GM11168 (cell line): ENCODE data around the gene SPACA6.

ENCODE experiments used
- in situ Hi-C: fragments of 300-500 bp; cut with MboI; formaldehyde crosslinking; loops from one replicate; pipeline ENCODE4 v1.12.0; 2022; ENCODE audit warnings: low sequenced_read_pairs; ENCODE audit not compliant: unreplicated experiment

Gene SPACA6

DNA sequence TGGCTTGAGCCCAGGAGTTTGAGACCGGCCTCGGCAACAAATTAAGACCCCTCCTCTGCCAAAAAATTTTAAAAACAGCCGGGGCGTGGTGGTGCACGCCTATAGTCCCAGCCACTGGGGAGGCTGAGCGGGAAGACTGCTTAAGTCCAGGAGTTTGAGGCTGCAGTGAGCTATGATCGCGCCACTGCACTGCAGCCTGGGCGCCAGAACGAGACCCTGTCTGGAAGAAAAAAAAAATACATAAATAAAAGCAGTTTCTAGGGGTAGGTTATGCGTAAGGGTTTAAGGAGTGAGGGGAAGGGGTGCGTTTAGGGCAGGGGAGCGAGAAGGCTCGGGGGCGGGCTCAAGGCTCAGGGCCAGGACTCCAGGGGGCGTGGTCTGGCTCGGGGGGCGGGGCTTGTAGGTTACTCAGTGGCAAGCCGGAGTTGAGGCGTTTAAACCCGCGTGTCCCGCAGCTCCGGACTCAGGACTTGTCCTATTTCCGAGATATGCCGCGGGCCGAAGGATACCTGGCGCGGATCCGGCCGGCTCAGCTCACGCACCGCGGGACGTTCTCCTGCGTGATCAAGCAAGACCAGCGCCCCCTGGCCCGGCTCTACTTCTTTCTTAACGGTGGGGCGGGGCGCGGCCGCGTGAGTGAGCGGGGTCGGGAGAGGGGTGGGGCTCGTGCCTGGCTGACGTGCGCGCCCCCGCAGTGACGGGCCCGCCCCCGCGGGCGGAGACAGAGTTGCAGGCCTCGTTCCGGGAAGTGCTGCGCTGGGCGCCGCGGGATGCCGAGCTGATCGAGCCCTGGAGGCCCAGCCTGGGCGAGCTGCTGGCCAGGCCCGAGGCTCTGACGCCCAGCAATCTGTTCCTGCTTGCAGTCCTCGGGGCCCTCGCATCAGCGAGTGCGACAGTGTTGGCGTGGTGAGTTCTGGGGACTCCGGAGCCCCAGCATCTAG lies 10.7 kb downstream of the SPACA6 start:
- in situ Hi-C loops: no loop called here

DNA sequence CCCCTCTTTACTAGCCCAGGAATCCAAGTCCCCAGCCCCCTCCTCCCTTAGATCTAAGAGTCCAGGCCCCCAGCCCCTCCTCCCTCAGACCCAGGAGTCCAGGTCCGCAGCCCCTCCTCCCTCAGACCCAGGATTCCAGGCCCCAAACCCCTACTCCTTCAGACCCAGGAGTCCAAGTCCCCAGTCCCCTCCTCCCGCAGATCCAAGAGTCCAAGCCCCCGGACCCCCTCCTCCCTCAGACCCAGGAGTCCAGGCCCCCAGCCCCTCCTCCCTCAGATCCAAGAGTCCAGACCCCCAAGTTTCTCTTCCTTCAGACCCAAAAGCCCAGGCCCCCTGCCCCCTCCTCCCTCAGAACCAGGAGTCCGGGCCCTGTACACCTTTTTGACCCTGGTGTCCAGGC lies 11.5 kb downstream of the SPACA6 start:
- in situ Hi-C loops: no loop called here

GRCh38 chr19:51706296-51706695 lies 13.2 kb downstream of the SPACA6 start:
- in situ Hi-C loops: no loop called here

GRCh38 chr19:51706885-51707284 lies 13.8 kb downstream of the SPACA6 start:
- in situ Hi-C loops: no loop called here

DNA sequence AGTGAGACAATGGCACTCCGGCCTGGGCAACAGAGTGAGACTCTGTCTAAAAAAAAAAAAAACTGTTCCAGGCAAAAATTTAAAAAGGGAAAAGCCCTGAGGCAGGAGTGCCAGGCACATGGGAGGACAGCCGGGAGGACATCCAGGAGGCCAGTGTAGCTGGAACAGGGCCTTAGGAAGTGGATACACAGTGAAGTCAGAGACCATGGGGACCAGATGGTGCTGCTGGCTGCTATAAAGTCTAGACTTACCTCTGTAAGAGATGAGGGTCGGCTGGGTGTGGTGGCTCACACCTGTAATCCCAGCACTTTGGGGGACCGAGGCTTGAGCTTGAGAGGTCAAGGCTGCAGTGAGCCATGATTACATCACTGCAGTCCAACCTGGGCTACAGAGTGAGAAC lies 15.7 kb downstream of the SPACA6 start:
- in situ Hi-C loops: no loop called here

DNA sequence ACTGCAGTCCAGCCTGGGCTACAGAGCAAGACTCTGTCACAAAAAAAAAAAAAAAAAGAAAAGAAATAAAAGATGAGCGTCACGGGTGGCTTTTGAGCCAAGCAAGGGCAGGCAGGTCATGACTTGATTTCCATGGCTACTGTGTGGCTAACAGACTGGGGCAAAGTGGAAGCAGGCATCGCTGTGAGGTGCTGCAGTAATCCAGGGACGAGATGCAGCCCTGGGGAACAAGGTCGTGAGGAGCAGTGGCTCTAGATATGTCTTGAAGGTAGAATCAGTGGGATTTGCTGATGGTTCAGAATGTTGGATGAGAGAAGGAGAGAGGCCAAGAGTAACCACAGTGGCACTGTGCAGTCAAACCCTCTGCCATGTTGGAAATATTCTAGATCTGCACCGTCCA lies 16.4 kb downstream of the SPACA6 start:
- in situ Hi-C loops: no loop called here

DNA sequence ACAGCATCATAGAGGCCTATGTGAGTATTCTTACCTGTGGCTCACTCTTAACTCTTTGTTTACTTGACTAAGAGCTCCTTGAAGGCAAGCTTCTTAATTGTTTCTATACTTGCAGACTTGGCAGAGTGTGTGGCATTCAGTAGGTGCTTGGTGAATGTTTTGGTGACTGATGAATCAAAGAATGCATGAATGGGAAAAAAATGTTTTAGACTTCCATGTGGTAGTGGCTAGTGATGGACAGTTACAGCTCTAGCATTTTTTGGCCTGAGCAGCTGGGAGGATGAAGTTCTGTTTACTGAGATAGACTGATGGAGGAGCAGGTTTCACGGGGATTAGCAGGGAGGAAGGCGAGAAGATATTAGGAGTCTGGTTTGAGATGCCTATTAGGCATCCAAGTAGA lies 17.0 kb downstream of the SPACA6 start:
- in situ Hi-C loops: no loop called here

- in situ Hi-C loops: no loop called here
Observed at GRCh38 chr19:51711702-51712101, 18.6 kb downstream of the SPACA6 start.

GRCh38 chr19:51712461-51713081 lies 19.4 kb downstream of the SPACA6 start:
- in situ Hi-C loops: no loop called here

DNA sequence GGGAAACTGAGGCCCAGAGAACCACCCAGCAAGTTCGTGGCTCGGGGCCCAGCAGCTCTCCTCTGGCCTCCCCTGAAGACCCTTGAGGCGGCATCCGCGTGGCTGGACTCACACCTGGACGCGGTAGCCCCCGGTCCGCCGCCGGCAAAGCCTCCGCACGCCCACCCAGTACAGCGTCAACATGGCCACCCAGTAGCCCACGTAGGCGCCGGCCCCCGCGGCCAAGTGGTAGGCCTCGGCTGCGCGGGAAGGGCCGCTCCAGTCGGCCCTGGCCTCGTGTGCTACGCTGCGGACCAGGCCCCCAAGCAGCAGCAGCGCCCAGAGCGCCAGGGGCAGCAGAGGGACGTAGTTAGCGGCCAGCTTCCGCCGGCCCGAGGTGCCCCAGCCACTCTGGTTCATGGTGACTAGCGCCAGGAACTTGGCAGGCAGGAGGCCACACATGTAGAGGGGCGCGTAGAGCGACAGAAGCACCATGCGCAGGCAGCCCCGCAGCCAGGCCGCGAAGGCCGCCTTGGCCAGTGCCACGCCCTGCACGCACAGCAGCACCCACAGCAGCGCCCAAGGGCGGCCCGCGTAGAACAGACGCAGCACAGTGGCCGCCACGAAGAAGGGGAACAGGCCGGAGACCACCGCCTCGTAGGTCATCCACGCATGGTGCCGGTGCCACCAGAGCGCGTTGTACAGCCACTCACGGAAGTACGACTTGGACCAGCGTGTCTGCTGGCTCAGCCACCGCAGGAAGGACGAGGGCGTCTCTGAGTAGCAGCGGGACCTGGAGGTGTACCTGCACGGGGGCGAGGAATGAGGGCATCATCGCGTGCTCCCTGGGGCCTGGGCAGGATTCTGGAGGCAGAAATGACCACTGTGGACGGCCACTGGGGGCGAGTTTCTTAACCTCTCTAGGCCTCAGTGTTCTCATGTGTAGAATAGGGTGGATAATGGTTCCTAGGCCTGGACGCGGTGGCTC lies 20.5 kb downstream of the SPACA6 start:
- in situ Hi-C loops: no loop called here

GRCh38 chr19:51714848-51715247 lies 21.7 kb downstream of the SPACA6 start:
- in situ Hi-C loops: no loop called here

DNA sequence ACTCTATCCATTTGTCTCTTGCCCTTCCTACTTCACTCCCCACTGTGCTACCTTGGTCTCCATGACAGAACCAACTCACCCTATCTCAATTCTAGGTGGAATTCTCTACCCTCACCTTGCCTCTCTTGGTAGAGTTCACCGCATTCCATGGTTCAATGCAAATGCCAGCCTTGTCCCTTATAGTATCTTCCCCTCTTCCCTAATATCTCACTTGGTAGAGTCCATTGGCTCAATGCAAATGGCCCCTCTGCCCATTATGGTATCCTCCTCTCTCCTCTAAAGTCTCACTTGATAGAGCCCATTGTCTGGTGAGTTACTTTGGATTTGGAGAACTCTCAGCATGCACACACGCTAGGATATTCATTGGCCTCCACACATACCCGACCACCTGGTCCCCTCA lies 22.7 kb downstream of the SPACA6 start:
- in situ Hi-C loops: no loop called here

DNA sequence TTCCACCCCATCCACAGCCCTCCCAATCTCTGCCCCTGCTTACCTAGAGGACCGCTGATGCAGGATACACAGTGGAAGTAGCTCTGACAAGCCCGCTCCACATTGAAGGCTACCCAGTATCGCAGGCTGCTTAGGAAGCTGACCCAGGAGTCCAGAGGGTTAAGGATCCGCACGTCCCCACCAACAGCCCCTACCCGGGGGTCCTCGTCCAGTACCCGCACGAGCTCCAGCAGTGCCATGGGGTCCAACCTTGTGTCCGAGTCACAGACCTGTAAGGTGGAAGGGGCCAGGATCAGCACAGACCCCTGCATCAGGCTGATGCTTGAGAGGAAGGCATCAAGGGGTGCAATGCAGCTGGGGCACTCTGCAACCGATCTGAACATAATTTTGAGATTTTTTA lies 23.8 kb downstream of the SPACA6 start:
- in situ Hi-C loops: no loop called here

GRCh38 chr19:51719251-51719988 lies 26.3 kb downstream of the SPACA6 start:
- in situ Hi-C loops: no loop called here

DNA sequence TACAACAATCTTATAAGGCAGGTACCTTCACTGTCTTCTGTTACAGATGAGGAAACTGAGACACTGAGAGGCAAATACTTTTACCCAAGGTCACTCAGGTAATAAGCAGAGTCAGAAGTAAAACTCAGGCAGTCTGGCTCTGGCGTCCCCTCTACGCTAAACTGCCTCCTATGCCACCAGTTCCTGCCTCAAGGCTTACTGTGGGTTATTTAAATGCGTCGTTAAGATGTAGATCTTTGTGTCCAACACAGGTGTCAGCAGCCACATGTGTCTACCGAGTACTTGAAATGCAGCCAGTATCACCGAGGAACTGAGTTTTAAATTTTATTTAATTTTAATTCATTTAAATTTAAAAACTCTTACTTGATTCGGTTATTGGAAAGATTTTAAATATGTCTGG lies 28.8 kb downstream of the SPACA6 start:
- in situ Hi-C loops: no loop called here

DNA sequence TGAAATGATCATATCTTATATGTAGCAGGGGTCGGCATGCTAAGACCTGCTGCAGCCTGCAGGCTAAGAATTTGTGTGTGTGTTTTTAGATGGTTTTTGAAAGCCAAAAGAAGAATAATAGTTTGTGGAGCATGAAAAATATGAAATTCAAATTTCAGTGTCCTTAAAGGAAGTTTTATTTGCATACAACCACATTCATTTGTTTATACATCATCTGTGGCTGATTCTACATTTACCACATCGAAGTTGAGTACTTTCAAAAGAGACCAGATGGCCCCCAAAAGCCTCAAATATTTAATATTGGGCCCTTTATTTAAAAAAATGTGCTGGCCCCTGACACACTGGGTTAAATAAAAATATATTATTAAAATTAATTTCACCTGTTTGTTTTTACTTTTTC lies 29.4 kb downstream of the SPACA6 start:
- in situ Hi-C loops: no loop called here

- in situ Hi-C loops: no loop called here
Observed at GRCh38 chr19:51724543-51724942, 31.4 kb downstream of the SPACA6 start.

DNA sequence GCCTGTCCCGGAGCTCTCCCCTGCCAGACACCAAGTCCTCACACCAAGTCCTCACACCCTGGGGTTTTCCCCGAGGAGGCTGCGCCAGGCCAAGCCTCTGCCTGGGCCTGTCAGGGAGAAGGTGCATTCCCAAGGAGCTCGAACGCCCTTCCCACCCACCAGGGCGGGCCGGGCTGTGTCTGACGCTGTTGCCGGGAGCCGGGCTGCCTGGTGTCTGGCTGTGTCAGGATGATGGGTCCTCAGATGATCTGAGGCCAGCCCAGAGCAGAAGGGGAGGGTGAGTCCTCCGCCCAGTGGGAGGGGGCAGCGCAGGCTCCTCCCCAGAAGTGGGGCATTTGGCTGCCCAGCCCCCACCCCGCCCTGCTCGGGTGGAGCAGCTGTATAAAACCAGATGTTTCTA lies 32.9 kb downstream of the SPACA6 start:
- in situ Hi-C loops: no loop called here

GRCh38 chr19:51727349-51727880 lies 34.3 kb downstream of the SPACA6 start:
- in situ Hi-C loops: no loop called here

DNA sequence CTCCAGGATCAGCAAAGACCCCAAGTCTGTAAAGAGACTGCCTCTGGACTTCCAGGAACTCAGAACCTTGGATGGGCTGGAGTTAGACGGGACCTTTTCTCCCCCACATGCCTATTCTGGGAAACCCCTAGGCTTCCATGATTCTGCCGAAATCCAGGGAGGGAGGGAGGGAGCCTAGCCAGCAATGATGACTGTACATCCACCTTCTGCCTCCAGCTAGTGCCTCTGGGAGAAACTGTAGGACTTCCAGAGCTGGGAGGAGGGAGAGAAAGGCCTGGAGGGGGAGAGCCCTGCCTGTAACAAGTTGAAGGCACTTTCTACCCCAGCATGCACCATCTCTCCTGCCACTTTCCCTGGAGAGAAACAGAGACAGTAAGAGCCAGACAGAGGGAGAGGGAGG lies 36.7 kb downstream of the SPACA6 start:
- in situ Hi-C loops: no loop called here
